OCI-LY7 (cell line): ENCODE results near the gene CTNNA2.

Source experiments
- EZH2phosphoT487 ChIP-seq: fragments of 200-600 bp; sonication (generic); IDR thresholded peaks from 2 replicates; pipeline ENCODE4 v1.6.1; 2018; ENCODE audit warnings: low read depth, borderline replicate concordance, mild to moderate bottlenecking, mixed run types, antibody characterized with exemption, low read length, moderate library complexity, mixed read lengths
- TF ChIP-seq, protein P1 (sequence below): fragments of 200-600 bp; sonication (generic); conservative IDR thresholded peaks from 2 replicates; pipeline ENCODE4 v1.5.1; 2014; ENCODE audit warnings: mild to moderate bottlenecking, antibody characterized with exemption, low read length, moderate library complexity, mixed read lengths

DNA sequence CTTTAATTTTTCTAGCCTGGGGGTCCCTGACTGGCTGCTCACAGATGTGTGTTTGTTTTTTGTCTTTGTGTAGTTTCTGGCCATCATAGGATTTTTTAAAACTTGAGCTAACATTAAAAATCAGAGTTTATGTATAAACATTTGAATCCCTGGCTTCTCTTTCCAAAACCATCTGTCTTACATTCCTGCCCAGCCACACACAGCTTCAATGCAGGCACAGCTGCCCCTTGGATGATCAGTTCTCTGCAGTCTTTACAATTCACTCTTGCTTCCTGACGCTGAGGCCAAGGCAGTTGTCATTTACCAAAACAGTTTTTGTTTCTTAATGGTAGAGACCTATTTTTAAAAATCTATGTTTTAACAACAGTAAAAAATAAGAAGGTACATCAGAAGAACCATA lies 960.9 kb downstream of the CTNNA2 start:
- TF ChIP-seq, protein P1, sequence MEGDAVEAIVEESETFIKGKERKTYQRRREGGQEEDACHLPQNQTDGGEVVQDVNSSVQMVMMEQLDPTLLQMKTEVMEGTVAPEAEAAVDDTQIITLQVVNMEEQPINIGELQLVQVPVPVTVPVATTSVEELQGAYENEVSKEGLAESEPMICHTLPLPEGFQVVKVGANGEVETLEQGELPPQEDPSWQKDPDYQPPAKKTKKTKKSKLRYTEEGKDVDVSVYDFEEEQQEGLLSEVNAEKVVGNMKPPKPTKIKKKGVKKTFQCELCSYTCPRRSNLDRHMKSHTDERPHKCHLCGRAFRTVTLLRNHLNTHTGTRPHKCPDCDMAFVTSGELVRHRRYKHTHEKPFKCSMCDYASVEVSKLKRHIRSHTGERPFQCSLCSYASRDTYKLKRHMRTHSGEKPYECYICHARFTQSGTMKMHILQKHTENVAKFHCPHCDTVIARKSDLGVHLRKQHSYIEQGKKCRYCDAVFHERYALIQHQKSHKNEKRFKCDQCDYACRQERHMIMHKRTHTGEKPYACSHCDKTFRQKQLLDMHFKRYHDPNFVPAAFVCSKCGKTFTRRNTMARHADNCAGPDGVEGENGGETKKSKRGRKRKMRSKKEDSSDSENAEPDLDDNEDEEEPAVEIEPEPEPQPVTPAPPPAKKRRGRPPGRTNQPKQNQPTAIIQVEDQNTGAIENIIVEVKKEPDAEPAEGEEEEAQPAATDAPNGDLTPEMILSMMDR: no peak
- no peak for TF ChIP-seq EZH2phosphoT487
